Measurements from ENCODE around the gene CSTPP1.
"Not testable (repeated sequence)": the region's sequence is repeated elsewhere in the genome, so short reads cannot be mapped to it uniquely, and the experiment has no call there.

DNA sequence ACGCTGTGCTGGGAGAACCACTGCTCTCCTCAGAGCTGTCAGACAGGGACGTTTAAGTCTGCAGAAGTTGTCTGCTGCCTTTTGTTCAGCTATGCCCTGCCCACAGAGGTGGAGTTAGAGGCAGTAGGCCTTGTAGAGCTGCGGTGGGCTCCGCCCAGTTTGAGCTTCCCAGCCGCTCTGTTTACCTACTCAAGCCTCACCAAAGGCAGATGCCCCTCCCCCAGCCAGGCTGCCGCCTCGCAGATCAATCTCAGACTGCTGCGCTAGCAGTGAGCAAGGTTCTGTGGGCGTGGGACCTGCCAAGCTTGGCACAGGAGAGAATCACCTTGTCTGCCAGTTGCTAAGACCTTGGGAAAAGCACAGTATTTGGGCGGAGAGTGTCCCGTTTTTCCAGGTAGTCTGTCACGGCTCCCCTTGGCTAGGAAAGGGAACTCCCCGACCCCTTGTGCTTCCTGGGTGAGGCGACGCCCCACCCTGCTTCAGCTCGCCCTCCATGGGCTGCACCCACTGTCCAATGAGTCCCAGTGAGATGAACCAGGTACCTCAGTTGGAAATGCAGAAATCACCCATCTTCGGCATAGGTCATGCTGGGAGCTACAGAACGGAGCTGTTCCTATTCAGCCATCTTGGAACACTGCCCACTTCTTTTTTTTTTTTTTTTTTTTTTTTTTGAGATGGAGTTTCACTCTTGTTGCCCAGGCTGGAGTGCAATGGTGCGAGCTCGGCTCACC lies 182.6 kb downstream of the CSTPP1 start:
- TF ChIP-seq, protein P1, sequence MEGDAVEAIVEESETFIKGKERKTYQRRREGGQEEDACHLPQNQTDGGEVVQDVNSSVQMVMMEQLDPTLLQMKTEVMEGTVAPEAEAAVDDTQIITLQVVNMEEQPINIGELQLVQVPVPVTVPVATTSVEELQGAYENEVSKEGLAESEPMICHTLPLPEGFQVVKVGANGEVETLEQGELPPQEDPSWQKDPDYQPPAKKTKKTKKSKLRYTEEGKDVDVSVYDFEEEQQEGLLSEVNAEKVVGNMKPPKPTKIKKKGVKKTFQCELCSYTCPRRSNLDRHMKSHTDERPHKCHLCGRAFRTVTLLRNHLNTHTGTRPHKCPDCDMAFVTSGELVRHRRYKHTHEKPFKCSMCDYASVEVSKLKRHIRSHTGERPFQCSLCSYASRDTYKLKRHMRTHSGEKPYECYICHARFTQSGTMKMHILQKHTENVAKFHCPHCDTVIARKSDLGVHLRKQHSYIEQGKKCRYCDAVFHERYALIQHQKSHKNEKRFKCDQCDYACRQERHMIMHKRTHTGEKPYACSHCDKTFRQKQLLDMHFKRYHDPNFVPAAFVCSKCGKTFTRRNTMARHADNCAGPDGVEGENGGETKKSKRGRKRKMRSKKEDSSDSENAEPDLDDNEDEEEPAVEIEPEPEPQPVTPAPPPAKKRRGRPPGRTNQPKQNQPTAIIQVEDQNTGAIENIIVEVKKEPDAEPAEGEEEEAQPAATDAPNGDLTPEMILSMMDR (IDR thresholded peaks at IDR 0.05; ENCODE audit: extremely low read depth in 1 of 2, insufficient read depth in 1 of 2, low read depth in 1 of 2, low read length in 2 of 2) = not testable (repeated sequence)
- TF ChIP-seq EZH2 (IDR thresholded peaks at IDR 0.05; ENCODE audit: borderline replicate concordance, low read depth, low read length, severe bottlenecking); POLR2A (IDR thresholded peaks at IDR 0.05; ENCODE audit: low read depth, low read length); FOS (IDR thresholded peaks at IDR 0.05; ENCODE audit: borderline replicate concordance, insufficient read depth, low read length): not testable (repeated sequence)

Data from endothelial cell of umbilical vein (primary cell).